ENCODE results near the gene KCNQ1.

KCNQ1 gene

DNA sequence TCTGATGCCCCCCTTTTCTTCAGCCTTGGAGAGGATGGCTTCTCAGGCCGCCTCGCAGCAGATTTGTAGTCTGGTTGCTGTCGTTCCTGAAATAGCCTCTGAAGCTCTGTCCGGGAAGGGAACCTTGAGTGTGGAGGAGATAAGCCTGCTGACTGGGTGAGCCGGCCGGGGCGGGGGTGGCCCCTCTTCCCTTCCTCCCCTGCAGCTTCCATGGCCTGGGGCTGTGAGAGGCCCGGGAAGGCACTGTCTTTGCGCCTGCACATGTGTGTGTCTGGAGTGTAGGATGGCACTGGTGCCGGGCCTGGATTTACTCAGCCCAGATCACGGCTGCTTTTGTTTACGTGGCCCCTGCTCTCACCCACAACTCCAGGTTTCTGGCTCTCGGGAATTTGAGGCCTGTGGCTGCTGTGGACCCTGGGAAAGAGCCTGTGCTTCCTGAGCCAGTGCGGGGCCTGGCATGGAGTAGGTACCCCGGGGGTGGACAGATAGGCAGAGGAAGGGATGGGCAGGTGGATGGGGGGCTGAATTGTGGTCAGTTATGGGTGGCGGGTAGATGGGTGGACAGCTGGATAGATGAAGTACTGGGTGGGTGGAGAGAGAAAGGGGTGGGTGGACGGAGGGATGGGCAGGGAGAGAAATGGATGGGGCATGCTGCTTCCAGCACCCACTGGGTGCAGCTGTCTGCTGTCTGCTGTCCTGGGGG, 16.6 kb downstream of the KCNQ1 start:
- DNase-seq (ENCODE audit: low spot score), result no peak

DNA sequence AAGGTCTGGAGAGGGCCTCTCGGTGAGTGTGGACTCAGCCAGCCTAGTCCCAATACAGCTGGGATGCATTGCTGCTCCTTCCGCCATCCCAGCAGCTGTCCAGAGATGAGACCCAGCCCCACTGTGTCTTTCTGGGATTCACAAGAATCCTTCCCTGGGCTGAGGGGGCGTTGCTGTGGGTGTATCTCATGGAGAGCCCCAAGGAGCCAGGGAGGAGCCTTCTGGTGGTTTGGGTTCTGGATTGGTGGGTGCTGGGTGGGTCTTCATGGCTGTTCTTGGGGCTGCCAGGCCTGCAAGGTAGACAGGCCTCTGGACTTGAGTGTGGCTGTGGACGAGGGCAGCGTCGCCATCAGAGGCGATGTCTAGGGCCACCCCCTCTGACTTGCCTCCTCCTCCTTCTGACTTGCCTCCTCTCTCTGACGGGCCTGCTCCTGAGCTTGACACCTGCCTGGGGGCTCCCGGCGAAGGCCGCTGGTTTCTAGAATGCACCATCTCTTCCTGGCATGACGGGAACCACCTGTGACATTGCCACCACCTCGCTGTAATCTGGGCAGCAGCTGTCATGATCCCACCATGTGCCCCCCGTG, 17.2 kb downstream of the KCNQ1 start:
- peak; percentile 22 for DNase-seq (ENCODE audit: low spot score)

DNA sequence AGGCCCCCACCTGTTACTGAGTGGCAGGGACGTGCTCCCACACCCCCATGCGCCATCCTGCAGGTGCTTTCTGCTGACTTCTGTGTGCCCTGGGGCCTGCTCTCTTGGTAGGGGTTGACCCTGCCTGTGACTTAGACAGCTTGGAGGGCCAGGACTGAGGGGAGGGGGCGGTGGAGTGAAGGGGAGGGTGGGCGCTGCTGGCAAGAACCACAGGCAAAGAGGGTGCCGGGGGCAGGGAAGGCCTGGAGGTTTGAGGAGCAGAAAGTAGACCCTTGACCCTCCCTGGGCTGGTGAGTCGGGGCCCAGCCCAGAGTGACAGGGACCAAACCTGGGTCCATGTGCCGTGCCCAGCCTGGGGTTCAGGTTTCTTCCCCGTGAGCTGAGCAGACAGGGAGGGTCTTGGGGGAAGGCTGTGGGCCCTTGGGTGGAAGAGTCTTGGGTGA, 17.8 kb downstream of the KCNQ1 start:
- no peak for DNase-seq (ENCODE audit: low spot score)

DNA sequence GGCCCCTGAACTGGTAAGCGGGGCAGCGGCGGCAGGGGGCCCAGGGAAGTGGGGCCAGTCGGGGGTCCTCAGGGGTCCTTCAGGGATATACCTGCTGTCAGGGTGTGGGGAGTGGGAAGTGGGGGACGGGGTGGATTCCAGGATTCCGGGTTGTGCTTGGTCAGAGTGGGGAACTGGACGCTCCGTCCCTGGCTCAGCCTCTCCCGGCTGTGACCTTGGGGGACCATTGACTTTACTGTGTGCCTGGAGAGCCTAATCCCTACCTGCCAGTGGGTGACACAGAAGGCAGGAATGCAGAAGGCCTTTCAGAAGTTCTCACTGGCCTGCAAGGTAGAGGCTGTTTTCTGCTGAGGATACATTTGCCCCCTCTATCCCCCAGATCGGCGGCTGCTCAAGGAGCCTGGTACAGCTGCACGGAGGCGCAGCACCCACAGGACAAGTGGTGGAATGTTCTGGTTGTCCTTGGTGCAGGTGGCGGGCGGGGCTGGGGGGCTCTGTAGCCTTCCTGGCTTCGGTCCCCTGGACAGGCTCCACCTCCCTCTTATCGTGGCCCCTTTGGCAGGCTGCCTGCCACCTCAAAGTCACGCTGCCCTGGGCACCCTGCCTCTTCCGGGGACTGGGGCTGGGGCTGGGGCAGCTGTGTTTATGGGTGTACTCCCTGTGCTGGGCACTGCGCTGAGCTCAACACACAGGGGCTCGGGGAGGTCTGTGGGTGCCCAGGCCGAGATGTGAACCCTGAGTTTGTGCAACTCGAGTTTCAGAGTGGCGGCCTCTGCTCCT, 18.4 kb downstream of the KCNQ1 start:
- DNase-seq (ENCODE audit: low spot score), result peak; percentile 52

DNA sequence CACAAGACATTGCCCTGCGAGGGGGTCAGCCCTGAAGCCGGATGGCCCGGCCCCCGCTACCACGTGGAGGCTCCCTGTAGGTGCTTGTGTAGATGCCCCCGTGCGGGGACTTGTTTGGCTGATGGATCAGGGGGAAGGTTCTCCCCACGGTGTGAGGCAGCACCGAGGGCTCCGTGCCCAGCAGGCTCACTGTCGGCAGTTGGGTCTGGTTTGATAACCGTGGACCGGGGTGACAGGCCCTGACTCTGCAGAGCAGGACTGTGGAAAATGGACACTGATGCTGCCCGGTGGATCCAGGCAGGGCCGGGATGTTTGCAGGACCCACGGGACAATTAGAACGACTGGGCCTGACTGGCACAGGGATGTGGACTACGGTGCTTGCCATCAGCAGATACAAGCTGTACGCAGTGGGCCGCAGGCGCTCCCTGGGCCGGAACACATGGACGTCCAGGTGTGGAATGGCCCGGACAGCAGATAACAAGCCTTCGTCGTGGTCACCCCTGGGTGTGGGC, 19.0 kb downstream of the KCNQ1 start:
- no peak for DNase-seq (ENCODE audit: low spot score)

DNA sequence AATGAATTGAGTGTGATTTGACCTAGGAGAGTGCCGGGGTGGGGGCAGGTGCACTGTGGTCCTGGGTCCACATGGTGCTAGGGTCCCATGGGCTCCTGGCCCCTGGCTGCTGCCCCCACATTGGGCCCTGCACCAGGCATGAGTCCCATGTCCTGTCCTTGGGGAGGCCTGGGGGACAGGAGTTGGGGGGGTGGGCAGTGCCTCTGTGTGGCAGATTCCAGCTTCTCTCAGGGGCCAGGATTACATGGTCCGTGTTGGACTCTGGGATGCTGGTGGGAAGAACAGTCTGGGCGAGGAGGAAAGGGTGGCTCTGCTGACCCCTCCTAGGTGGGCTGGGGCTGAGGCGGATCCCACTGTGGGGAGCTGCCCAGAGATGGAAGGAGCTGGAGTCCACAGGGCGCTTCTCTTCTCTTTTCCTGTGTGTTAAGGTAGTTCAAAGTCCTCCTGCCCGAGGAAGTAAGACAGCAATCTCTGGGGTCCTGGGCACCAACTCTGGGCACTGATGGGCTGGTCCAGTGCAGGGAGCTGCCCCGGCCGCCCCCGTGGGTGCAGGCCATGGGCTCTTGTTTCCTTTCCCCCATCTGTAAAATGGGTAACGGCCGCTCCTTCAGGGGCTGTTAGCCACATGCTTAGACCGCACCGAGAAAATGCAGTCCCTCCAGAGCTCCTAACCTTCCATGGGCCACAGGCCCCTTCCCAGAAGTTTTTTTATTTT, 19.8 kb downstream of the KCNQ1 start:
- DNase-seq (ENCODE audit: low spot score), result no peak

DNA sequence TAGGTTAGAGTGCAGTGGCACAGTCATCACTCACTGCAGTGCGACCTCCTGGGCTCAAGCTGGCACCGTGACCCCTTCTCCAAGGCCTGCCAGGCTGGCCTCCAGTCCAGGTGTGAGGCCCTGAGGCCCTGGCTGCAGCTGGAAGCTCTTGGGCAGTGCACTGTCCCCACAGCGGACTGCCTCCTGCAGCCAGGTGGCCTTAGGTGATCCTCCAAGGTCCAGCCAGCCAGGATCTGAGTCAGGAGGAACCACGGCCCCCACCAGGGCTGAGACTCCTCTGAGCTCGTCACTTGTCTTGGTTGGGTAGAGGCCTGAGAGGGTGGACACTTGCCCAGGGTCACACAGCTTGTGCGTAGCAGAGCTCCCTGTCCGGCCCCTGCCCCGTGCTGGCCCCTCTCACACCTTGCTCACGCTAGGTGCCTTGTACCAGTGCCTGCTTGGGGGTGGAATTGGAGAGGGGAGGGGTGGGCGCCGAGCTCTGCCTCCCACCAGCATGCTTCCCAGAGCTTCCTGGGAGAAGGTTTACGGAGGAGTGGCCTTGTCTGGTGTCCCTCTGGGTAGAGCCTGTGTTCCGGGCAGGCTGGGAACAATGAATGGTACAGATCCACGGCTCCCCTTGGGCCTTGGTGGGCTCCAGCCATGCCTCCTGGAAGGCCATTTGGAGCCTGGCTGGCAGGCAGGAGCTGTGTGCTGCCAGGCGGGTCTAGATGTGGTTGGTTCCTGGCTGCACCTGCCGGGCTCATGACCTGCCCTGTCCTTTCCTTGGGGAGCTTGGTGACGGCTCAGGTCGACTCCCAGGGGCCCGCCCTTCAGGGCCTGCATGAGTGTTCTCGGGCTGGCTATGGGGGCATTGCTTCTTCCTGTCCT, 20.6 kb downstream of the KCNQ1 start:
- no peak for DNase-seq (ENCODE audit: low spot score)

DNA sequence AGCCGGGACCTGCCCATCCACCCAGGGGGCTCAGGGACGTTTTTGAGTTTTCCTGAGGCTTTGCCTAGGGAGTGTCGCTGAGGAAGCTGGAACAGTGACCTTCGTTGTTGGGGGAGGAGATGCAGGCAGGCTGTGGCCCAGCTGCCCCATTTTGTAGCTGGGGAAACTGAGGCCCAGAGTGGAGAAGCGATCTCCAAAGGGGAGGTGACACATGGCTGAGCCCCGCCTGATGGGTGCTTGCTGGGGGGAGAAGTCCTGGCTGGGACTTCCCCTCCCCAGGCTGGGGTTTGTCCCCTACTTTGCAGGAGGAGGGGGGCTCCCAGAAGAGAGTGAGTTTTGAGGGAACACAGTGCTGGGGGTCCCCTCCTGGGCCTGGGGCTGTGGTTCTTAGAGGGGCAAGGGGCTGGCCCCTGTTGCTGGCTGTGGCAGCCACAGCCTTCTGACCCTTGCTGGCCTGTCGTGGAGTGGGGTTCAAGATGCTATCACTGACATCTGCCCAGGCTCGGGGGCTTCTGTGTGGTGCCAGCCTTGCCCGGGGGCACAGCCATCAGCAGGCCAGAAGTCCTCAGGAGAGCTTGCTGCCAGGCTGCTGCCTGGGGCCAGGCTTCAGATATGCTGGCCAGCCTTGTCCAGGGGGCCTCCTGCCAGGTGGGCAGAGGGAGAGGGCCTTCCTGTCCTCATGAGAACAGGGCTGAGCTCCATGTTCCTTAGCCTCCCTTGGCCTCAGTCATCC, 21.4 kb downstream of the KCNQ1 start:
- no peak for DNase-seq (ENCODE audit: low spot score)

DNA sequence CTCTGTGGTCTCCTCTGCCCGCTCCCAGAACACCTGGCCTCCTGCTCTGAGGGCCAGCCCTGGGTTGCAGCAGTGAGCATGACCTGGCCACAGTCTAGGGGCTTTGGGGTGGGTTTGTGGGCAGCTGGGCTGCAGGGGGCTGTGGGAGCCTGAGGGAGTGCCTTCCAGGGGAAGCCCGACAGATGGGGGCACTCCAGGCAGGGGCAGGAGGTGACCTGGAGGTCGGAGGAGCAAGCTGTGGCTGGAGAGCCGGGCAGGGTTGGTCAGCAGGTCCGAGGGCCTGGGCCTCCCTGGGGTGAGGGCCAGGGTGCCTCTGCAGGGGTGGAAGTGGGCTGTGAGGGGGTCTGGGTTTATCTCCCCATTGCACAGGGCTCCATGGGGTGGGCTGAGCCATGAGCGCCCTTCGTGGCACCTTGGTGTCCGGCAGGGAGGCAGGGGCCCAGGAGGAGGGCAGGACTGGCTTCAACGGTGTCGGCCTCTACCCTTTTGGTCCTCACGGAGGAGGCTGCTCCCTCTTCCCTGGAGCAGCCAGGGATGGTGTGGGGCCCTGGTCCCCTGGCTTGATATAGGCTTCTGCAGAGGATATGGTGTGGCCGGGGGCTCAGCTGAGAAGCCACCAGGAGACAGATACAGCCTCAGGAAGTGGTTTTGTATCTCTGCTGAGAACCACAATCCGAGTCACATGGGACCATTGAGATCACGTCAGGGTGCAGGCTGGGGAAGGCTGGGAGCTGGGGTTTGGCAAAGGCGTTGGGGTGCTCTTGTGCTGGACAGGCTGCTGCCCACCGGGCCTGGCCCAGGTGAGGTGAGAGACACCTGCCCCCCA, 22.3 kb downstream of the KCNQ1 start:
- DNase-seq (ENCODE audit: low spot score), result peak; percentile 41

DNA sequence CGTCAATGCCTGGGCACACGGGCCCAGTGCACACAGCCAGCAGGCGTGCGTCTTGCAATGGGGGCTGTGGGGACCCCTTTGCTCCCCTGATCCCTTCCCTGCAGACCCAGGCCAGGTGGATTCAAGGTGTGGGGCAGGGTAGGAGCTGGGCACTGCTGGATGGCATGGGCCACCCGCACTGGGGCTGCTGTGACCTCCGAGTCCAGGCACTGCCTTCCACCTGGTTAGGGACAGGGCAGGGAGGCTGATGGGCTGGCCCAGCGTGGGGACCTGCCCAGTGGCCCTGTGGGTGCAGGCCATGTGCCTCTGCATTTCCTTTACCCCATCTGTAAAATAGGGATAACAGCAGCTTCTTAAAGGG, 22.9 kb downstream of the KCNQ1 start:
- no peak for DNase-seq (ENCODE audit: low spot score)

DNA sequence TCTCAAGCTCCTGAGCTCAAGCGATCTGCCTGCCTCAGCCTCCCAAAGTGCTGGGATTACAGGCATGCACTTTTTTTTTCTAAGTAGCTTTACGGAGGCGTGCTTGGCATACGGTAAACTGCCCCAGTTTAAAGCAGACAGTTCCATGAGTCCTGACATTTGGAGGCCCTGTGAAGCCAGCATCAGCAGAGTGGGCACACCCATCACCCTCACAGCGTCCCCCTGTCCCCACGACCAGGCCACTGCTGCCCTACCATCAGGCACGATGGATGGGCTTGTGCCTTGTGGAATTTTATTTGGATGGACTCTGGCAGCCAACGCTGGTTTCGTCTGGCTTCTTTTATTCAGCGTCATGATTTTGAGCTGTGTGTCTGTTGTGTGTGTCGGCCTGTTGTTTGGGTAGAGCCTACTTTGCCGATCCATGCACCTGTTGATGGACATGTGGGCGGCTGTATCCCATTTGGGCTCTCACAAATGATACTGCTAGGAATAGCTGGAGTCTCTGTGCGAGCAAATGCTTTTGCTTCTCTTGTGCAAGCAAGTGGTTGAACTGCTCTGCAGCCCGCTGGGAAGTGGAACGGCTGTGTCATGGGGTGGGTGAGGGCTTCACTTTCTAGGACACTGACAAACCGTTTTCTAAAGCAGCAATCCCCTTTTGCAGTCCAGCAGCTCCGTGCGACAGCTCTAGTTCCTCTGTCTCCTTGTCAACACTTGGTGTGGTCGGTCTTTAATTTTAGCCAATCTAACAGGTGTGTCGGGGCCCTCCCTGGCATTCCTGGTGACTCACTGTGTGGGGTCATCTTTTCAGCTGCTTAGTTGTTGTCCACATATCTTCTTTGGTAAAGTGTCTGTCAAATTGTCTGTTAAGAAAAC, 23.8 kb downstream of the KCNQ1 start:
- no peak for DNase-seq (ENCODE audit: low spot score)

DNA sequence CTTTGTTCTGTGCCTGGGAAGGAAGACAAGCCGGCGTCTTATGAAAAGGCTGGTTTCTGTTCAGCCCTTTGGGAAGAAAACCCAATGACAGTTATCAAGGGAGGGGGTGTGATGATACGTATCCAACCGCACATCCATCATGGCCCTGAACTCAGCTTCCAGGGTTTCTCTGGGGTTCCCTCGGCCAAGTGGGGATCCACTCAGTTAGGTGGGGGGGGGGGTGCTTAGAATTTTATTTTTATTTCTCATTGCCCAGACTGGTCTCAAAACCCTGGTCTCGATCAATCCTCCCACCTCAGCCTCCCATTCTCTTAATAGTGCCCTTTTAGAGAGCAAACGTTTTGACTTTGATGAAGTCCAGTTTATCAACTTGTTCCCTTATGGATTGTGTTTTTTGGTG, 25.7 kb downstream of the KCNQ1 start:
- no peak for DNase-seq (ENCODE audit: low spot score)

DNA sequence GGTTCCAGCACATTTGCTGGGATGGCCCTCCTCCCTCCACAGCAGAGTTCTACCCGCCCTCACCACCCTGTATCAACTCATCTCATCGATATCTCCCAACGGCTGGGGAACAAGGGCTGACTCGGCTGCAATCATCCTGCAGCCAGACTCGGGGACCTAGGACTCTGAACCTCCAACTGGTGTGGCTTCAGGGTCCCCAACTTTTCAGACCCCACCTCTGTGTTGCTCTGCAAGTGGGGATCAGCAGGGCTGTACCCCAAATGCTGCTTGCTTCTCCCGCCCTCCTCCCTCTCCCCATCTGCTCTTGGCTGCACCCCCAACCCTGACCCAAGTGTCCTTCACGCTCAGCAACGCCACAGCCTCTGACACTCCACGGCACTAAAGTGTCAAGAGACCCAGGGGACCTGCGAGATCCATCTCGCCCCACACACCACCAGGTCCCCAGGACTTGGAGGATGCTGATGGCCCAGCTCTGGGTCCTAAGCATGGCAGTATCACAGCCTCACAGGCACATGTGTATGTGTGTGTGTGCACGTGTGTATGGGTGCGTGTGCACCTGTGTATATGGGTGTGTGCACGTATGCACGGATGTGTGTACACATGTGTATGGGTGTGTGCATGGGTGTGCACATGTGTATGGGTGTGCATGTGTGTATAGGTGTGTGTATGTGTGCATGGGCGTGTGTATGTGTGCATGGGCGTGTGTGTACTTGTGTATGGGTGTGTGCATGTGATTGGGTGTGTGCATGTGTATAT, 26.4 kb downstream of the KCNQ1 start:
- no peak for DNase-seq (ENCODE audit: low spot score)

DNA sequence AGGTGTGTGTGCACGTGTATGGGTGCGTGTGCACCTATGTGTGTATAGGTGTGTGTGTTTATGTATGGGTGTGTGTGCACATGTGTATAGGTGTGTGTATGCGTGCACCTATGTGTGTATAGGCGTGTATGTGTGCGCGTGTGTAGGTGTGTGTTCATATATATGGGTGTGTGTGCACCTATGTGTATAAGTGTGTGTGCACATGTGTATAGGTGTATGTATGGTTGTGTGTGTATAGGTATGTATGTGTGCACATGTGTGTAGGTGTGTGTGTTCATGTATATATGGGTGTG, 26.9 kb downstream of the KCNQ1 start:
- no peak for DNase-seq (ENCODE audit: low spot score)

DNA sequence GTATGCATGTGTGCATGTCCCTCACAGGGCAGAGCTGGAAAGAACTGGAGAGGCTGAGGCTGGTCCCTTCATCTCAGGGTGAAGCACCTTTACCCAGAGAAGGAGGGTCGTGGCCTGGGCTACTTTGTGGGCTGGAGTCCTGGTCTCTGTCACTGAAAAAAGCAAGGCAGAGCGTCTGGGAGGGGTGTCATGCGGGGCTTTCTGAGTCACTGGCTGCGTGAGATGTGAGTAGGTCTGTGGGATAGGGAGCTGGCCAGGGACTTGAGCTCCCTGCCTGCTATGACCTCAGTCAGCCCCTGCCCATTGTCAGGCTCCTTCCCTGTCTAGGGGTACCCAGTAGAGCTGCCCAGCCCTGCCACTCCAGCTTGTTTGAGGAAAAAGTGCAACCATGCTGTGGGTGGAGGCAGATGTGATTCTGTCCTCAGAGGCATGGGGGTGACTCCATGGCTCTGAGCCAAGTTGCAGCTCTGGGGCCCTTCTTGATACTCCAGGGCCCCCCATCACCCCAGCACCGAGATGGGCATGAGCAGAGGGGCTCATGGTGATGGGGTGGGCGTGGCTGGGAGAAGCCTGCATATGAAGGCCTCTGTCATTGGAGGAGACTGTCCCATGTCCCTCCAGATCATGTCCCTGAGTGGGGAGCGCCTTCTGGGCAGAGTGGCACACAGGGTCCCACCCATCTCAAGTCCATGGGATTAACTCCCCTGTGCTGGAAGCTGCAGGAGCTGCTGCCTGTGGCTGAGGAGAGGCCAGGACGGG, 27.8 kb downstream of the KCNQ1 start:
- DNase-seq (ENCODE audit: low spot score), result no peak

DNA sequence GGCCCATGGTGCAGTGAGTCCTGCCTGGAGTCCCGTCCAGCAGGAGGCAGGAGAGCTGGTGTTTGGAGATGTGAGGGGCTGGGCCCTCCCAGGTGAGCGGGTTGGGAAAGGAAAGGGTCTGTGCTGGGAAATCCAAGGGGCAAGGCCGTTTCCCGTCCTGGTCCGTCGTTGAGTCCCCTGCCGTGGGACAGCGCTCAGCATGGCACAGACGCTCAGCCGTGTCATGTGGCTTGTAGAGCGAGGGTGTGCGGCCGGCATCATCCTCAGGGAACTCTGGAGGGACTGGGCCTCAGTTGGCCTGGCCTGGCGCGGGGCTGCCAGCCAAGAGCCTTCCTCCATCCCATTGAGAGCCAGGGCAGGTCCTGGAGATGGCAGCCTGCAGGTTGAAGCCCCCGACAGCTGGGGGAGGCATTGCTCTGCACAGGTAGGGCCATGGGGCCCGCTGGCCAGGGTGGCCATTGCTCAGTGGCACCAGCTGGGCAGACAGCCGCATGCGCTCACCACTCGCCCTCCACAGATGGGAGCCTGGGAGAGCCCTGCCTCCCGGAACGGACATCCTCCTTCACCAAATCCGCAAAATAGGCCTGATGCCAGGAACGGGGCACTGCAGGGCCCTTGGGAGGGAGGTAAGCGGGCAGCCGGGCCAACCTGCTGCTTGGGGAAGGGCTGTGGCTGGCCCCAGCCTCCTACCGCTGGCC, 28.7 kb downstream of the KCNQ1 start:
- no peak for DNase-seq (ENCODE audit: low spot score)

Measured in NAMALWA (cell line).